GM21576 (cell line): ENCODE measurements around the gene EPB41L2.

ENCODE experiments used
- ATAC-seq: cut with Tn5 transposase; IDR thresholded peaks from one replicate; pipeline ENCODE4 v1.9.1; 2021; ENCODE audit warnings: mild to moderate bottlenecking, moderate library complexity; ENCODE audit not compliant: unreplicated experiment

EPB41L2 gene

DNA sequence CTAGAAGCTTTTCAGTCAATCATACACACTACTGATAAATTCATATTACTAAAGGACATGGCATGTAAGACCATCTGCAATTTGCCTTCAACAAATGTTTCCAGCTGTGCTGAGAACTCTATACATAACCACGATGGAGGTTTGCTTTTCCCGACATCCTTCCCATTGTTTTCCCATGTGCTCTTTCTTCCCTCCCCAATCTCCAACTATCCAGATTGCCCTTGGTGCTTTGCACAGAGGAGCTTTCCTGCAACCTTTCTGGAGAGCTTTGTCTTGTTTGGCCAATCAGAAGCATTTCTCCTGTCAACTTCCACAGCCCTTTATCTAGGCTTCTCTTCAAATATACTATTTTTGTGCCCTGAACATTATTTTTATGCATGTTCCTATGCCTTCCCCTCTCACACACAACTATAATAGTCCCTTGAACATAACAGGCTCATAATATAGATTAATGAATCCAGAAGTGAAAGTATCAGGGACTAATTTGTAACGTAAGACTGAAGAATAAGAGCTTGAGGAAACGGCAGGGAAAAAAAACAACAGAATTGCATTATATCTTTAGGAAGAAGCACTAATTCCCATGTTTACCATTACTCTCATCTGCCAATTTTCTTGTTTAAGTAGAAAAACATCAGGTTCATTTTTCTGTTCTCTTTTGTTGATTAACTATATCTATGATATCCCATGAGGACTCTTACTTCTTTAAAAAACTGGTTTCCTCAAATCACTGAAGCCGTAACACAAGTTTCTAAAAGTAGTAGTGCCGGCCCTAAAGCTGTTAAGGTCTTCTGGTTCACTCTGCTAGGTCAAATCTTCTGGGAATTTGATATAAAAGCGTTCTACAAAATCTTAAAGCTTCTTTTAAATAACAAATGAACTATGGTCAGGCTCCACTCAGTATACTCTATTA is 215.8 kb downstream of the EPB41L2 start:
- no peak for ATAC-seq

DNA sequence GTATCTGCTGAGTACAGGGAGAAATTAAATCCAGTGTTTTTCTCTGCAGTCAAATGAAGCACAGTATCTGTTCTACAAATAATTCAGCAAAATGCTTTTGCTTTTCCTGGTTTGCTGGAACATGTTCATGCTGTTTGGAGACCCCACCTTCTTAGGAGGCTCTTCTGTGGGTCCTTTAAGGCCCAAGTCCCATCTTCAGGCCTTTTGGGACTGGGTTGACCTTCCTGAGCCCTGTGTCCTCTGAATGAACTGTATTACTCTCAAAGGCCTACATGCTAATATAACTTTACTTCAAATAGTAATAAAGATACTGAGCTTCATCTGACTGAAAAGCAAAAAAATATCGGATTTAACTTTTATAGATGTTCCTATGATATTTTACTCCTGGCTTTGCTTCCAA is 216.5 kb downstream of the EPB41L2 start:
- ATAC-seq, result no peak

DNA sequence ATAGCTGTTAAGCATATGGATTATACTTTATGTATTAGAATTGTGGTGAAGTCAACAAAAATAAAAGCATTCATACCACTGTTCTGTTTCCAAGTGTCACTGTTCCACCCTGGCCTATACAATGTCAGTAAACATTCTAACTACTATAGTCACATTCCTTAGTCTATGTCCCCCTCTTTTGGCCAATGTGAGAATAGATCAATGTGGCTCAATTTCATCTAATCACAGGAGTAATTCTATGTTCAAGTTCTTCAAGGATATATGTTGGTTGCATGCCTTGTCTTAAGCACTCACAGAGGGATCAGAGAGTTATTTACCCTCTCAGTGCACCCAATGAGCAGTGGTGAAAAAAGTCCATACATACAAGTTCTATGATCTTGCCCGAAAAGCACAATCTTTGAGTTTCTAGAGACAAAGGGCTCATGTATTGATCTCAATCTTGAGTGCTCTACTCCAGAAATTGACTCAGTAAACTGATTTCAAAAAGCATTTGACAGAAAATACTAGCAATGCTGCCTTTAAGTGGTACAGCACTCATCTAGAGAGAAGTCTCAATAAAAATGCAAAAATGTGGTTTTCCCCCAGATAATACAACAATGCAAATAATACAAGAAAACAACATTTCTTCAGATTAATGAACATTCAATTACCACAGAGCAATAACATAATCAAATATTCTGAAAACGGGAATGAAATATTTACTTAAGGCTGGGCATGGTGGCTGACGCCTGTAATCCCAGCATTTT is 219.3 kb downstream of the EPB41L2 start:
- peak; percentile 91 for ATAC-seq

DNA sequence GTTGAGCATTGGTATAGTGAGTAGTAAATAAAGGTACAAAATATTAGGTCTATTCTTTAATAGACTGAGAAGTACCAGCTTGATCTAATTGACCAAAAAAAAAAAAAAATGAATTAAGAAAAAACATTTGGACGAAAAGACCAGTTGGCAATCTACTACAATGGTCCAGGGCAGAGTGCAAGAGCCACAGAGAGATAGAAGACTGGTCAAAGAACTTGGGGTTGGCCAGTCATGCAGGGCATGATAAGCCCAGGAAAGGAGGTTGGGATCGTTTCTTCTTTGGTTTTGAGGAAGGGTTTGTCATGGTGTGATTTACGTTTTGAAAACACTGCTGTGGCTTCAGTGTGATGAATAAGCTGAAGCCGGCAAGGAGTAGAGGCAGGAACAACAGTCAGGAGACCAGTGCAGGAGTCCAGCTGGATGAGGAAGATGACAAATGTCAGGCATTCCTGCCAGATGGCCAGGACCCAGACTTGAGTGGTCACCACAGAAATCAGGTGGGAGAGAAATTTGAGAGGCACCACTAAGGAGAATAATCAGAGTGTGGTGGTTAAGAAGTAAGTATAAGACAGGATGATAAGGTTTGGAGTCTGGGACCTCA is 221.8 kb downstream of the EPB41L2 start:
- ATAC-seq, result no peak

DNA sequence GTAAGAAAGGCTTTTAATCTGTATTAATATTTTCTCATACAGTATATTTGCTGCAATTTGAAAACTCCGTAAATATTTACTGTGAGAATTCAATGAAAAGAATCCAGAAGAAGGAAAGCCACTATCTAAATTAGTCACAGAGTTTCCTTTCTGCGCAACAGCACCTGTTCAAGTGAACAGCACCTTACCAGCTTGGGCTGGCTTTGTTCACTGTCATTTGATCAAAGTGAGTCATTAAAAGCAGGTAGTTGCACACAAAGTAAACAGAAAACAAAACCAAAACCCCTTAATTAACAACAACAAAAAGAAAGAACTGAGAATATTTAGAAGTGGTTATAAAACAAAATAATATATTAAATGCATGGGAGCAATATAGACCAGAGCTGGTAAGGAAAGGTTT is 223.0 kb downstream of the EPB41L2 start:
- ATAC-seq, result no peak

DNA sequence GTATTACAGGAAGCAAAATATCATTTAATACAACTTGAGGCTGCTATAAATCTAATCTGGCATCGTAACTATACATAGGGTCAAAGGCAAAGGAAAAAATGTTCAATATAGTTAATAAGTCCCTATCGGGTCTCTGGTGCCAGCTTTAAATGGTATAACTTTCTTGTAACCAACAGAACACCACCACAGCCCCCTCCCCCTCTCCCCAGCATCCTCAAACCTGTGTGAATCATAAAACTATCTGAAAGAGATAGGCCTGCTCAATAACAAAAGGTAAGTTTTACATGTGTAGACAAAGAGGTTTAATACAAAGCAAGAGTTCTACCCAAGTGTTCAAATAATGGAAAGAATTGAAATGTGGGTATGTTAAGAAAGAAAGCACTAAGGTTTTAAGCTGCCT is 223.7 kb downstream of the EPB41L2 start:
- ATAC-seq, result no peak

DNA sequence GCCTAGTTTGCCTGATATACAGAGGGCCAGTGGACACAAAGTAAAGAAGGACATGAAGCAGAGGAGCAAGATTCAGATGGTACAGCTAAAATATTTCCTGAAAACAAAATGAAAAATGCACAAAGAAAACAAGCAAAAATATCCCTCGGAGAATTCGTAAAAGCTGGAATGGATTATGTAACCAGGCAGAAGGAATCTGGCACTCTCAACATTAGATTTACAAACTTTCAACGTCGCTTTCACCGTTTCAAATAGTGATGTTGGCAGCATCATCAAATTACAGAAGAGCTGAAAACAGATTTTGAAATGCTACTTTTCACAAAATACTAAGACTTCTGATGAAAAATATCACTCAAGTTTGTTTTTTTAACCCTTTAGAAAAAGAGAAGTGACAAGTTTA is 224.1 kb downstream of the EPB41L2 start:
- no peak for ATAC-seq

DNA sequence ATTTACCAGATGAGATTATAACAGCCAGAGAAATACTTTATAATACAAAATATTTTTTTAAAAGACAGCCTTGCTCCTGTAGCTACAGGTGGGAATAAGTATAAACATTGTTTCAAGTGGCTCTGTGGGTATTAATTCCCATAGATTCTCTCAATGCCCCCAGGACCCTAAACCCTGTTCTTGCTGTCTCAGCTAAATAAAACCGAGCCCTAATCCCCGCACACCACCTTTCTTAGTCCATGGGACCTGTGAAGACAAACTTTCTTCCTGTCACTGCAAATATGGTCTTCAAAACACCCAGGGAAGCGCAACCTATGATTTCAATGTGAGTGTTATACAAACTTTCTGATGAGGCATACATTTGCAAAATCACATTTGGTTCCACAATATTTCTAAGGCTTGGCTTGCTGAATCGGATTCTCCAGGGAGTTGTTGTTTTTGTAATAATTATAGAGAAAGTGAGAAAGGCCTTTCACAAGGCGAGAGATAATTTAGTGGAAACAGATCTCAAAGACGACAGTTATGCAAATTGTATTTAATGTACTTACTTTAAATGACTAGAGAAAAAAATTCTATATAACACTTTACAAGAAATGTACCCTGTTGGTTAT is 224.7 kb downstream of the EPB41L2 start:
- no peak for ATAC-seq

DNA sequence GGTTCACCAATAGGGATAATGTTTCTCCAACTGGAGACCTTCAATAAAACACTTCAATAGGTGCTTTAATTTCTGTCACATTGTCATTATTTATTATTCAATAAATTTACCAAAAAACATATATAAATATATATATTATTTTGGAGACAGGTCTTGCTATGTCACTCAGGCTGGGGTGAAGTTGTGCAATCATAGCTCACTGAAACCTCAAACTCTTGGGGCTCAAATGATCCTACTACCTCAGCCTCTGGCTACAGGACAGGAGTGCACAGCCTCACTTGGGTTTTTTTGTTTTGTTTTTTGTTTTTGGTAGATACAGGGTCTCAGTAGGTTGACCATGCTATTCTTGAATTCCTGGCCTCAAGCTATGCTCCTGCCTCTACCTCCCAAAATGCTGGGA is 226.0 kb downstream of the EPB41L2 start:
- no peak for ATAC-seq

DNA sequence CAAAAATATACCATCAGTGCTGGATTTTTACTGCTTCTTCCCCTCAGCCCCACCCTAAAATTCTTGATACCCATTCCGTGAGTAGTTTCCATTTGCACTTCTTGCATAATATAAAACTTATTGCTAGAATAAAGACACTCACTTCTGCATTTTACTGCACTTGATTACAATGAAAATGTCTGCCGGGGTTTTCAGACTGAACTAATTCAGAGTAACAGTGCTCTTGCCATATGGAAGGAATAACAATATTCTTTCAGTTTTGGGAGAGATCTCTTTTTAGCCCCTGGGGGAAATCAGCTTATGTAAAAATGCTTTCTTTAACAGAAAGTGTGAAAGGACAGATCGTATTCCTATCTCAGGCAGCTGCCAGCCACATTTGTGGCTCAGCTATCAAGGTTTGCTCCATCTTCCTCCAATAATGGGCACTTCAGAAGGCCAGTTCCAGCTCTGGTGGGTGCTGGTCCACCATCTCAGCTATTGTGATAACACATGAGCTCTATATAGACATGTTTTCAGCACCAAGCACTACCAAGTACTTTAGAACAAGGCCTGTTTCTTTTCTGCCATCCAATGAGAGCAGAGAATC is 226.9 kb downstream of the EPB41L2 start:
- ATAC-seq, result no peak

DNA sequence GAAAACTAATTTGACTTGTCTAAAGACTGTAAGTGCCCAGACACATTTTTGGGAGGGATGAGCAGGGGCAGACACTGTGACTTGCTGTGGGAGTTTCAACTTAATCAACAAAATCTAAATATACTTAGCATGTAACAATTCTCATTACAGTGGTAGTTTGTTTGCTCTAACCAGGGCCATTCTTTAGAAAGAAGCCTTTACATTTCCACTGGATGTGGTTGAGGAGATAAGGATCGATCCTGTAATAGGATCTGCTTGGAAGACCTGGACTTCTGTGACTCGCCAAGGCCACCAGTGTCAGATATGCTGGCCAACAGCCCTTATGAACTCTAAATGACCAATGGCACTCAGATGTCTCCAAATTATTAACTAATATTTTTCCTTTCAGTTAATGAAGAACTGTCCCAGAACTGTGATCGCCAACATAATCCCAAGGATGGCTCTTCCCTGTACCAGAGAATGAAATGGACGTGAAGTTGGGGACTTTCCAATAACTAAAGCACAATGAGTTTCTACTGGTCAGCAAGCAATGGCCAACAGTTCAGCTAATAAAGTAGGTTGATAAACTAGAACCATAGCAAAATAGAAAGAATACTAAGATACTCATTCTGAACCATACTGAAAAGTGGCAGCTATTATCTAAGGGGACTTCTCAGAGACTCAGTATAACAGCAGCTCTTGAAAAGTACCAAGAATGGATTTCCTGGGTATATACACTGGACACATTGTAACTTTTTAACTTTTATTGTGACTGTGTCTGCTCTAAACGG is 228.4 kb downstream of the EPB41L2 start:
- ATAC-seq, result no peak

DNA sequence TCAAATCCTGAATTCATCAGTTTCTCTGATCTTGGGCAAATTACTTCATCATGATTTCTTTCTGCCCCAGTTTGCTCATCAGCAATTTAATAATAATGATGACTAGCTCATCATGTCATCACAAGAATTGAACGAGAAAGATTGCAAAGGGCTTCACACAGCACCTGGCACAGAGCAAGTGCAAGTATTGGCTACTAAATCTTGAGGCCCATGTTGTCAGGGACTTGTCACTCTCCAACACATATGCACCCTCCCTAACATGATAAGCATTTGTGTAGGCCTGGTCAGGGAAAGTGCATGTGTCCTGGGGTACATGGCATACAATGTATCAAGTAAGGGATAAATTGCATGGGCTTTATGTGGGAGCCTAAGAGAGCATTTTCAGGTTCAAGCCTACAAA is 229.5 kb downstream of the EPB41L2 start:
- no peak for ATAC-seq

DNA sequence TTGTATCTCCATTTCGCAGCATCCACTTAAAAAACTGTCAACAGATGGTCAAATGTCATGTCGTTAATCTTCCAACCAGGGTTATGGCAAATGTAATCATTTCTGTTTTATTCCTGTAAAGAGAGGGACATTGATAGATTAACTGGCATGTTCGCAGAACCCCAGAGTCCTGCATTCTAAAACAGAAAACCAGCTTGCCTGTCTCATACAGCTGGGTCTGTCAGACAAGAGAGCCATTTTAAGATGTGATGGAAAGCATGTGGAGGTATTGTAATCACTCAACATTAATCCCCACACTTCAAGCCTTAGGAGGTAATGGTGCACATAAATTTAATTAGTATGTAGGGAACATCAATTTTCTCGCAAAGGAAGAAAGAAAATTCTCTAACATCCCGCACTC is 231.4 kb downstream of the EPB41L2 start:
- ATAC-seq, result no peak

DNA sequence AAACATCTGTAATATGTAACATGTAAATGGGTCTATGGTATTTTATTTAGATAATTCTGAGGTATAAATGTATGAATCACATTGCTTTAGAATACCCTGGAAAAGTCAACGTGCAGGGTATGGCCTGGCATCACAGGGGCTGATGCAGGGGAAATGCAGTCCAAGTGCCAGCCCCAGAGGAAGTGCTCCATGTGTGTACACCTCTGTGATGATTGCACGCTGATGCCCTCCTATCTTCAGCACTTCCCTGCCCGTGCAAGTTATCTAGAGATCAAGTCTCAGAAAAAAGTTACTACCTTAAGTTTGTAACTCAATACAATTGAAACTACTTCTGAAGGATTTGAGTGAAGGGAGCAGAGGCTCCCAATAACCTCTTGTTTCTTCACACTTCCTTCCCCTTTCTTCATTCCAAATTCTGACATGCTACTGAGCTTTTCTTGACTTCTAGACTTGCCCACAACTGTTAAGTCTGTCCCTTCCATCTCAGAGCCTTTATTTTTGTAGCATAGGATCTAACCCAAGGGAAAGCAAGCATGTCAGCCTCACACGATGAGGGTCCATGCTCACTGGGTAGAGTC is 233.6 kb downstream of the EPB41L2 start:
- no peak for ATAC-seq

DNA sequence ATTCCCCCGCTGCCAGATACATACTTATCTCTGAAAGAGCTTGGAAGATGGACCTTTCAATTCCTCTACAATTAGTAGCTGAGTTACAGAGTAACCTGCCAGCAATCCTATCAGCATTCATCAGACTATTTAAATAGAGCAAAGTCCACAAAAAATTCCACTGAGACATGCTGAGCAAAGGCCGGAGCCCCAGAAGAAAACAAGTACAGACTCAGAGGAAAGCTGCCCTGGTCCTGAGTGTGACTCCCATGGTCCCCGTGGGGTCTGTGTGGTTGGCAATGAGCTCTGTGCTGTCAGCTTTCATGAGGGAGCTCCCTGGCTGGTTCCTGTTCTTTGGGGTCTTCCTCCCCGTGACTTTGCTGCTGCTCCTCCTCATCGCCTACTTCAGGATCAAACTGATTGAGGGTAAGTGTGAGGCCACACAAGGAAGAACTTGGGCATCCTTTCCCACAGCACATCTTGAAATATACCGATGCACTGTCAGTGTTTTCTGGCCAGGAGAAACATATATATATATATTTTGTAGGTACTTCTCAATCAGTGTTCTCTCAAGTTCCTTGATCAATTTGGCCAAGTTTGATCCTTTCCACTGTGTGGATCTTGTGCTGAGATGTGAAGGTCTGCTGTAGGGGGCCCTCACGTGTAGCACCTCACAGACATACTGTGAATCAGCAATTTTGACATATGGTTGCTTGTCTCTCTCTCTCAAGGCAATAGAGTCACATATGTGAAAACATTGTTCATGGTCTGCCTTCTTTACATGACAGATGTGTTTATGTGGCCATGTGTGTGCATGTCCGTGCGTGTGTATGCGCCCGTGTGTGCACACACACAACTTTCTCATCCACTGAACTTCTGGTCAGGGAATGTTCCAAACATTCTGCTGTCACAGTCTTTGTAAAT is 235.5 kb downstream of the EPB41L2 start, which contains the start of gene SMLR1:
TSS of gene SMLR1 (plus strand) at position 160 of the 903 bp plus-strand sequence. CDS start at position 168, 8 bp downstream.
- ATAC-seq, result no peak

DNA sequence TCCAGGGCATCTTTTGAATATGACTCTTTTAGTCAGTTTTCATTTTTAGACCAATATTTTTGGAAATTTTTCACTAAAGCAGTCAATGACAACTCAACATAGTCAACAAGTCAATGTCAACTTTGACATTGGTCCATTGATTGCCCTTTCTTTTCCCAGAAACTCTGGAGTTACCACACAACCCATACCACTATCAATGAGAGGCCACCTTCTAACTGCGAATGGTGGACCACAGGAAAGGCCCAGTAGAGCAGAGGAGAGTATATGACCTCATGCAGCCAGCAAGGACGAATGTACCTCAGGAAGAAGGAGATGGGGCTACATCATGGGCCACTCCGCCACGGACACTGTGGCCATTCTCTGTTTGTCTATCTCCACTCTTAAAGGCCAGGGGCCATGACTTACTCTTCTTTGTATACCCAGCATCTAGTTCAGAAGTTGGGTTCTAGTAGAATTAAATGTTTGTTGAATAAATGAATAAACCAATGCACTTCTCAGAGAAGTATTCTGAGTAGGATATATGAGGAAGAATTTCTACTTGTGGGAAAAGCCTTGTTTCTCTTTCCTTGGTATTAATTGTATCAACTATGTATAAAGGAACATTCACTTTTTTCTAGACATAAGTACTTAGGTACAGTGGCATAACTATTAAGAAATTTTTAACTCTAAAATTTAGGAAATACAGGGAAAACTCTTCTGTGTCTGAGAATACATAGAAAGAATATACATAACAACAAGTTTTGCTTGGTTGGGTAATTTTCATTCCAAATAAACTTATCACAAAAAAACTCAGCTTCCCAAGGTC is 236.4 kb downstream of the EPB41L2 start:
- ATAC-seq, result no peak

DNA sequence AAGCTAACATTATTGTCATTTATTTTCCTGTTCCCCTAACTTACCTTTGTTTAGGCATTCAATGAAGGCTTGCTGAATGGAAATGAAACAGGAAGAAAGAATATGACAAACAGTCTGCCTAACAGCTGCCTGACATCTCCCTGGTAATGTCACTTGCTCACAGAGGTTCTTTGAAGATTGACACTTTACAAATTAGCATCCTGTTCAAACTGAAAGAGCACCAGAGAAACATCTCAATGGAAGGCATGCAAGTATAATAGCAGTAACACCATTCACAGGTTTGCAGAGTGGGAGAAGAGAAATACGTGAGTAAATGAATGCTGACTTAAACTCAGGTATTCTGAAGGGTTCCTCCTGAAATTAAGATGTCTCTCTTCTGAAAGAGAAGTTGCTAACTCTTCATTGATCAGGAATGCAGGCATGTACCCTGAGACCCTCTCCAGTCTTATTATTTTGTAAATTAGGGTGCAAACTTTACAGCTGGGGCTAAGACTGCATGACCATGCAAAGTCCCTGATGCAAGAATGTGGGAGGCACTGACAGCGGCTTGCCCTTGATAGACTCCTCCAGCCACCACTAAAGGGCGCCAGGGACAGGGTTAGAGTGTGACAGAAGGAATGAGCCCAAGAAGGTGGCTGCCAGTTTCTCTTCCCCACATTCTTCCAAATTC is 237.1 kb downstream of the EPB41L2 start:
- no peak for ATAC-seq
